GM12875 (cell line): ENCODE results near the gene ABI1.
"Not testable (repeated sequence)": the region's sequence is repeated elsewhere in the genome, so short reads cannot be mapped to it uniquely, and the experiment has no call there.

Experiments used
- H3K4me3 ChIP-seq: one replicate; pipeline ENCODE4 v1.5.1; 2011; ENCODE audit warnings: low read depth, low read length, control low read depth
- TF ChIP-seq, protein P1 (sequence below): IDR thresholded peaks from 2 replicates; pipeline ENCODE4 v1.5.1; 2011; ENCODE audit warnings: low read depth, mild to moderate bottlenecking, control low read depth, inconsistent platforms, low read length, moderate library complexity, borderline replicate concordance; ENCODE audit not compliant: insufficient read depth

The ABI1 gene

DNA sequence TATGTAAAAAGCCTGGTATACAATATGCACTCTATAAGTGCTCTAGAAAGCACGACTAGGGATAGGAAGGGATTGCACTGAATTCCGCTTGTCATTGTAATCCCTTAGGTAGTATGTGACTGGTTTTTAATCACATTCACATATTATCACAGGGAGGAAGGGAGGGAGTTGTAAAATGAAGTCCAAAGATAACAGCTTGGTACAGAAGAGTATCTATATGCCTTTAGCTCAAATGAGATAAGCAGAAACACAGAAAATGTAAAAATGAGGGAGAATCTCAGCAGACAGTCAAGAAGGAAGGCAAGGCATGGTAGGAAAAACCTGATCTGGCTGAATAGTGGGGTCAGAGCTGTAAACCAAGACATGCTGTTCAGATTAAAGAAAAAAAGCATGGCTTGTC, 63.4 kb downstream of the ABI1 start:
- H3K4me3 ChIP-seq: no peak overlapping the region
- TF ChIP-seq, protein P1, sequence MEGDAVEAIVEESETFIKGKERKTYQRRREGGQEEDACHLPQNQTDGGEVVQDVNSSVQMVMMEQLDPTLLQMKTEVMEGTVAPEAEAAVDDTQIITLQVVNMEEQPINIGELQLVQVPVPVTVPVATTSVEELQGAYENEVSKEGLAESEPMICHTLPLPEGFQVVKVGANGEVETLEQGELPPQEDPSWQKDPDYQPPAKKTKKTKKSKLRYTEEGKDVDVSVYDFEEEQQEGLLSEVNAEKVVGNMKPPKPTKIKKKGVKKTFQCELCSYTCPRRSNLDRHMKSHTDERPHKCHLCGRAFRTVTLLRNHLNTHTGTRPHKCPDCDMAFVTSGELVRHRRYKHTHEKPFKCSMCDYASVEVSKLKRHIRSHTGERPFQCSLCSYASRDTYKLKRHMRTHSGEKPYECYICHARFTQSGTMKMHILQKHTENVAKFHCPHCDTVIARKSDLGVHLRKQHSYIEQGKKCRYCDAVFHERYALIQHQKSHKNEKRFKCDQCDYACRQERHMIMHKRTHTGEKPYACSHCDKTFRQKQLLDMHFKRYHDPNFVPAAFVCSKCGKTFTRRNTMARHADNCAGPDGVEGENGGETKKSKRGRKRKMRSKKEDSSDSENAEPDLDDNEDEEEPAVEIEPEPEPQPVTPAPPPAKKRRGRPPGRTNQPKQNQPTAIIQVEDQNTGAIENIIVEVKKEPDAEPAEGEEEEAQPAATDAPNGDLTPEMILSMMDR: no peak

DNA sequence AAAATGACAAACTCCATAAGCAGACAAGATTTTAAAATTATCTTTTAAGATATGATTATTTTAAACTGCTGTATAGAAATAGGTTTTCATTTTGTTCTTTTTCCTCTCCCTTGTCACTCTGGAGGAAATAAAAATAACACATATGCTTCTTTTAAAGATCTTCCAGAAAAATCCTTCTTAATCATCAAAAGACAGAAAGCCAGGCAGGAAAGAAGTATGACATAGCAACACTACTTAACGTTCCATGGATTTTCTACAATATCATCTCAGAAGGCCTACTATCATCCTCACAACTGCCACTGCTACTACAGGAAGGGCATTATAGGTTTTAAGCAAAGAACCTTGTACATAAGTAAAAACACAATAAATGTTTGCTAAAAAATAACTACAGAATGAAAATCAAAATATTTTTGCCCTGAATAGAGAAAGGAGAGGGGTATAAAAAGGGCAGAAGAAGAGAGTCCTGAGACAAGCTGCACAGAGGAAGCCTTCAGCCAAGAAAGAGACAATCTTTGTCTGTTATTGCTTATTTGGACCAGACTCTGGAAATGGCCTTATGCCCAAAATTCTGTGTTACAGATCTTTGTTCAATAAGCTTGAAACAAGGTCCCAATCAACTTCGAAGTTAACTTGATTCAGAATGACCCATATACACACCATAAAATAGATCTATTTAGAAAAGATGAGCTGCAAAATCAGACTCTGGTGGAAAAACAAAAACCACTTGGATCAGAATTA, 67.8 kb downstream of the ABI1 start:
- TF ChIP-seq, protein P1: no peak
- no peak overlapping the region for H3K4me3 ChIP-seq

DNA sequence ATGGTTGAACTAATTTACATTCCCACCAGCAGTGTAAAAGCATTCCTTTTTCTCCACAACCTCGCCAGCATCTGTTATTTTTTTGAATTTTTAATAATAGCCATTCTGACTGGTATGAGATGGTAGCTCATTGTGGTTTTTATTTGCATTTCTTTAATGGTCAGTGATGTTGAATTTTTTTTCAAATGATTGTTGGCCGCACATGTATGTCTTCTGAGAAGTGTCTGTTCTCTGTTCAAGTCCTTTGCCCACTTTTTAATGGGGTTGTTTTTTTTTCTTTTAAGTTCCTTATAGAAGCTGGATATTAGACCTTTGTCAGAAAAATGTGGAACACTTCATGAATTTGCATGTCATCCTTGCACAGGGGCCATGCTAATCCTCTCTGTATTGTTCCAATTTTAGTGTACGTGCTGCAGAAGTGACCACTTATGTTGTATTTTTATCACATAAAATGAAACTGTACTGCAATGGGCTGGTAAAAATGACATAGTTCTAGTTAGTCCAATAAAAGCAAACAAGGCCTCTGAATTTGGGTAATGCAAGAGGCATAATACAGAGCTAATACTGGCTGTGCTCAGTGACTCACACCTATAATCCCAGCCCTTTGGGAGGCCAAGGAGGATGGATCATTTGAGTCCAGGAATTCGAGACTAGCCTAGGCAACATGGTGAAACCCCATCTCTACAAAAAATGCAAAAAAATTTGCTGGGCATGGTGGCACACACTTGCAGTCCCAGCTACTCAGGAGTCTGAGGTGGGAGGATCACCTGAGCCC, 70.3 kb downstream of the ABI1 start:
- H3K4me3 ChIP-seq: no peak overlapping the region
- TF ChIP-seq, protein P1: no peak

DNA sequence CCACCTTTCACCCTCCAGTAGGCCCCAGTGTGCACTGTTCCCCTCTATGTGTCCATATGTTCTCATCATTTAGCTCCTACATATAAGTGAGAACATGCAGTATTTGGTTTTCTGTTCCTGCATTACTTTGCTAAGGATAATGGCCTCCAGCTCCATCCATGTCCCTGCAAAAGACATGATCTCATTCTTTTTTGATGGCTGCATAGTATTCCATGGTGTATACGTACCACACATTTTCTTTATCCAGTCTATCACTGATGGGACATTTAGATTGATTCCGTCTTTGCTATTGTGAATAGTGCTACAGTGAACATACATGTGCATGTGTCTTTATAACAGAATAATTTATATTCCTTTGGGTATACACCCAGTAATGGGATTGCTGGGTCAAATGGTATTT, 71.0 kb downstream of the ABI1 start:
- not testable (repeated sequence) for H3K4me3 ChIP-seq

DNA sequence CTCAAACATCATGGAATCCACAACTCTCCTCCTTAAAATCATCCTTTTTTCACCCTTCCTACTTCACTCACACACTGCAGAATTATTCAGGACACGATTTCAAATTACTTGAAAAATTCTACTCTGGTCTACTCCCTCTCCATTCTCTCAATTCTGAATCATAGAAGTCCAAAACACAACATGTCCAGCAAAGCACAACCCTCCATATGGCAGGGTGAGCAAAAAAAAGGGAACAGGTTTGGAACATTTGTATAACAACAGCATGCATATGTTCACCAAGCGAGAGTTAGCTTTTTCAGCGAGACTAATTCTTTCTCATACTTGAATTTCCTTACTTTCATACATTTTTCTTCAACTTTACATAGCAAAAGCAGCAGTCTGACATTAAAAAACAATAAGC, 73.4 kb downstream of the ABI1 start:
- TF ChIP-seq, protein P1: no peak
- no peak overlapping the region for H3K4me3 ChIP-seq

DNA sequence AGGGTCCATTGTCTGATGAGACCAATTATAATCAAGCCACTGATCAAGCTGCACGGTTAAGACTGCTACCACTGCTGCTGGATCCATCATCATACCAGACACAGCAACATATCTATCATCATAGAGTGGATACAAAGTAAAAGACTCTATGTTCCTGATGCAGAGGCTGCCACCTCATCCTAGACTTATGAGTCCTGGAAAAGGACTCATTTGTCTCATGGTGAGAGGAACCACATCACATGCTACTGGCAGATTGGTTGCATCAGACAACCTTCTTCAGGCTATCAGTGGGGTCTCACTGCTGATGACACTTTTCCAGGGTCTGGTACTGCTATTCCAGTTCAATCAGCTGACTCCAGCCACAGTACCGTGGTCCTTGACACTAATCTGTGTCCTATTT, 79.0 kb downstream of the ABI1 start:
- no peak overlapping the region for H3K4me3 ChIP-seq
- TF ChIP-seq, protein P1: no peak

DNA sequence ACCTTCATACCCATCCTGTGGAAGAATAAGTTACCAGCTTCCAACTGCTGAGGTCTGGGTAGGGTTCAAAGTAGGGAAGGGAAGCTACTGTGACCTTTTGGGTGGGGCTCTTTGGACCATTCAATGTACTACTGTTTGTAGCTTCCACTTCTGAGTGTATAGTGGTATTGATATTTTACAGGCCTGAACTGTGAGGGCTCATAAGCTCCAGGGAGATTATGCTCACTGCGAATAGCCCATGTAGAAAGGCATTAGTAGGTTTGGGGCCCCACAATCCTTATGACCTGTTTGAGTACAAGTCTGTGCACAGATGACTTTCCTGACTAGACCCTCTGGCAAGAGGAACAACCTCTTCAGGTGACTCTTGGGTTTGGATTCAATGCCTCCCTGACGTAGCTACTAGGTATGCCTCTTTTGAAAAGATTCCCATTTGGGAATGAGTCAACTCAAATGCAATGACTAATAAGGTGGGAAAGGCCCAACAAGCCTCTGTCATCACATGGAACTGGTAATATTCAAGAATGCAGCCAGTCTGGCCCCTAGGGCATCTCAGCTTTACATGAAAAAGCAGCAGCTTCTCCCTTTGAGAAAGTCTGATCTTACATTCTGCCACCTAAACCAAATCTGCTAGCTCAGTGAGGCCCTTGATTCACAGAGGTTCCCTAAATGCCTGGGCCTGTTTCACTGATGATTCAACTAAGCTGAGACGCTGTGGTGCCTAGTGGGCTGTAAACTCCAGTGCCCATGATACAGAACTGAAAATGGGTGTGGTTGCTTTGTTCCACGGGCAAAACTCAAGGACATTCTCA, 79.8 kb downstream of the ABI1 start:
- H3K4me3 ChIP-seq: no peak overlapping the region
- TF ChIP-seq, protein P1: no peak
